Measurements from ENCODE around the gene UGT1A7.

UGT1A7 gene

GRCh38 chr2:233689501-233689900 lies 7.8 kb downstream of the UGT1A7 start:
- no peaks in the 10 kb centered on the region; the same call in 1 of the 2 replicates for H3K27me3 ChIP-seq (ENCODE audit: insufficient read depth, low read length)
- H3K79me2 ChIP-seq (ENCODE audit: insufficient read depth, low read length), result no peaks in the 10 kb centered on the region
- no peaks in the 10 kb centered on the region for H3K9me3 ChIP-seq (ENCODE audit: low read length)
- no peaks in the 10 kb centered on the region for H3K9me2 ChIP-seq (ENCODE audit: low read depth, low read length)
- no peaks in the 10 kb centered on the region for H3K36me3 ChIP-seq (ENCODE audit: insufficient read depth, low read length)
- H3F3A ChIP-seq (ENCODE audit: insufficient read depth, low read length), result no peaks in the 10 kb centered on the region
- TF ChIP-seq CTCF (IDR thresholded peaks at IDR 0.05; ENCODE audit: low read length), result no peak
- TF ChIP-seq EZH2 (IDR thresholded peaks at IDR 0.05; ENCODE audit: borderline replicate concordance, low read length), result no peak
- no peak overlapping the region for H2AFZ ChIP-seq (ENCODE audit: low read length)
- no peaks in the 10 kb centered on the region for H3K4me1 ChIP-seq (ENCODE audit: insufficient read depth, low read length, severe bottlenecking)
- no peaks in the 10 kb centered on the region for H4K20me1 ChIP-seq (ENCODE audit: insufficient read depth, low read length)
- no peak overlapping the region for H3K9ac ChIP-seq (ENCODE audit: low read length)
- H3K4me2 ChIP-seq (ENCODE audit: low read length), result no peak overlapping the region
- no peak overlapping the region for H3K27ac ChIP-seq (ENCODE audit: low read depth, low read length, poor library complexity, severe bottlenecking)
- H3K4me3 ChIP-seq (ENCODE audit: low read depth, low read length, poor library complexity, severe bottlenecking), result no peak overlapping the region

- H3K27me3 ChIP-seq (ENCODE audit: insufficient read depth, low read length), result no peaks in the 10 kb centered on the region; the same call in 1 of the 2 replicates
- no peaks in the 10 kb centered on the region for H3K4me1 ChIP-seq (ENCODE audit: insufficient read depth, low read length, severe bottlenecking)
- no peaks in the 10 kb centered on the region for H3K79me2 ChIP-seq (ENCODE audit: insufficient read depth, low read length)
- H3K9me3 ChIP-seq (ENCODE audit: low read length), result no peaks in the 10 kb centered on the region
- H3K27ac ChIP-seq (ENCODE audit: low read depth, low read length, poor library complexity, severe bottlenecking), result no peak overlapping the region
- H3K36me3 ChIP-seq (ENCODE audit: insufficient read depth, low read length), result no peaks in the 10 kb centered on the region
- TF ChIP-seq EZH2 (IDR thresholded peaks at IDR 0.05; ENCODE audit: borderline replicate concordance, low read length) (no peak), CTCF (IDR thresholded peaks at IDR 0.05; ENCODE audit: low read length) (no peak)
- H3K4me3 ChIP-seq (ENCODE audit: low read depth, low read length, poor library complexity, severe bottlenecking), result no peak overlapping the region
- H3K9ac ChIP-seq (ENCODE audit: low read length), result no peak overlapping the region
- no peak overlapping the region for H2AFZ ChIP-seq (ENCODE audit: low read length)
- H3F3A ChIP-seq (ENCODE audit: insufficient read depth, low read length), result no peaks in the 10 kb centered on the region
- no peaks in the 10 kb centered on the region for H4K20me1 ChIP-seq (ENCODE audit: insufficient read depth, low read length)
- no peaks in the 10 kb centered on the region for H3K9me2 ChIP-seq (ENCODE audit: low read depth, low read length)
- no peak overlapping the region for H3K4me2 ChIP-seq (ENCODE audit: low read length)
These were observed 8.7 kb downstream of the UGT1A7 start for GRCh38 chr2:233690444-233690843.

- H3K9me3 ChIP-seq (ENCODE audit: low read length), result no peaks in the 10 kb centered on the region
- H3K79me2 ChIP-seq (ENCODE audit: insufficient read depth, low read length), result no peaks in the 10 kb centered on the region
- H3F3A ChIP-seq (ENCODE audit: insufficient read depth, low read length), result no peaks in the 10 kb centered on the region
- H3K27me3 ChIP-seq (ENCODE audit: insufficient read depth, low read length), result no peaks in the 10 kb centered on the region; the same call in 1 of the 2 replicates
- H3K4me3 ChIP-seq (ENCODE audit: low read depth, low read length, poor library complexity, severe bottlenecking), result no peak overlapping the region
- no peak overlapping the region for H3K9ac ChIP-seq (ENCODE audit: low read length)
- no peaks in the 10 kb centered on the region for H3K9me2 ChIP-seq (ENCODE audit: low read depth, low read length)
- no peak overlapping the region for H2AFZ ChIP-seq (ENCODE audit: low read length)
- H3K4me2 ChIP-seq (ENCODE audit: low read length), result no peak overlapping the region
- no peak overlapping the region for H3K27ac ChIP-seq (ENCODE audit: low read depth, low read length, poor library complexity, severe bottlenecking)
- no peaks in the 10 kb centered on the region for H3K36me3 ChIP-seq (ENCODE audit: insufficient read depth, low read length)
- no peaks in the 10 kb centered on the region for H3K4me1 ChIP-seq (ENCODE audit: insufficient read depth, low read length, severe bottlenecking)
- TF ChIP-seq CTCF (IDR thresholded peaks at IDR 0.05; ENCODE audit: low read length), result no peak
- TF ChIP-seq EZH2 (IDR thresholded peaks at IDR 0.05; ENCODE audit: borderline replicate concordance, low read length), result no peak
- no peaks in the 10 kb centered on the region for H4K20me1 ChIP-seq (ENCODE audit: insufficient read depth, low read length)
These were observed 10.0 kb downstream of the UGT1A7 start for GRCh38 chr2:233691443-233692433.
